ENCODE measurements around the gene SRP68.

Gene SRP68

DNA sequence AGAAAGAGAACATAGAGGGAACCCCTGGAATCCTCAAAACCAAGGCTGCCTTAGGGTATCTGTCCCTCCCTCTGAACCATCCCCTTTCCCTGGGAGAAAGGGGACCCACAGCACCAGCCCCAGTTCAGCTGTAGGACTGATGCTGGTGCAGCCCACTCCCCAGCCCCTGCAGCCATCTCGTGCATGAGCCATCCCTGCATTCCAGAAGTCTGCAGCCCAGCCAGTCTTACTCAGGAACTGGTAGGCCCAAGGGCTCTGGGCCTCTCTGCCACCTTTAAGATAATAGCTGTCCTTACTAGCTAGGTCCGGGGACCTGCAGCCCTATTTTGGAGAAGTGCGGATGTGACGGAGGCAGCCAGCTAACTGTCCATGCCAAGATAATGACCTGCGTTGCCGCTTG, 39.2 kb downstream of the SRP68 start:
- ATAC-seq = no peak
- TF ChIP-seq CSRNP3 (CRISPR knock-in tag; IDR thresholded peaks at IDR 0.05) (no peak), ISL1 (CRISPR knock-in tag; IDR thresholded peaks at IDR 0.05) (no peak), BACH2 (CRISPR knock-in tag; IDR thresholded peaks at IDR 0.05; ENCODE audit: borderline replicate concordance) (no peak), TOX (CRISPR knock-in tag; IDR thresholded peaks at IDR 0.05; ENCODE audit: borderline replicate concordance) (no peak), CSDC2 (CRISPR knock-in tag; IDR thresholded peaks at IDR 0.05) (no peak), GLIS3 (CRISPR knock-in tag; IDR thresholded peaks at IDR 0.05) (no peak), TSHZ2 (CRISPR knock-in tag; IDR thresholded peaks at IDR 0.05) (no peak), PPARA (CRISPR knock-in tag; IDR thresholded peaks at IDR 0.05; ENCODE audit: borderline replicate concordance) (no peak), RARB (CRISPR knock-in tag; IDR thresholded peaks at IDR 0.05) (no peak), ZC3H10 (CRISPR knock-in tag; IDR thresholded peaks at IDR 0.05) (no peak), SNAI2 (CRISPR knock-in tag; IDR thresholded peaks at IDR 0.05) (no peak)
- TF ChIP-seq, protein P1, sequence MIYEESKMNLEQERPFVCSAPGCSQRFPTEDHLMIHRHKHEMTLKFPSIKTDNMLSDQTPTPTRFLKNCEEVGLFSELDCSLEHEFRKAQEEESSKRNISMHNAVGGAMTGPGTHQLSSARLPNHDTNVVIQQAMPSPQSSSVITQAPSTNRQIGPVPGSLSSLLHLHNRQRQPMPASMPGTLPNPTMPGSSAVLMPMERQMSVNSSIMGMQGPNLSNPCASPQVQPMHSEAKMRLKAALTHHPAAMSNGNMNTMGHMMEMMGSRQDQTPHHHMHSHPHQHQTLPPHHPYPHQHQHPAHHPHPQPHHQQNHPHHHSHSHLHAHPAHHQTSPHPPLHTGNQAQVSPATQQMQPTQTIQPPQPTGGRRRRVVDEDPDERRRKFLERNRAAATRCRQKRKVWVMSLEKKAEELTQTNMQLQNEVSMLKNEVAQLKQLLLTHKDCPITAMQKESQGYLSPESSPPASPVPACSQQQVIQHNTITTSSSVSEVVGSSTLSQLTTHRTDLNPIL (CRISPR knock-in tag; IDR thresholded peaks at IDR 0.05; ENCODE audit: low read depth) = no peak

- TF ChIP-seq POU6F1 (CRISPR knock-in tag; IDR thresholded peaks at IDR 0.05; ENCODE audit: borderline replicate concordance, low read depth) = no peak
- TF ChIP-seq TCF4 (CRISPR knock-in tag; IDR thresholded peaks at IDR 0.05; ENCODE audit: borderline replicate concordance) = no peak
- TF ChIP-seq, protein P1 (CRISPR knock-in tag; IDR thresholded peaks at IDR 0.05; ENCODE audit: low read depth) = no peak
- TF ChIP-seq GLIS3 (CRISPR knock-in tag; IDR thresholded peaks at IDR 0.05) = no peak
- TF ChIP-seq OSR1 (CRISPR knock-in tag; IDR thresholded peaks at IDR 0.05) = no peak
- no peak for TF ChIP-seq TSHZ2 (CRISPR knock-in tag; IDR thresholded peaks at IDR 0.05)
- no peak for TF ChIP-seq ZFP3 (CRISPR knock-in tag; IDR thresholded peaks at IDR 0.05)
- ATAC-seq = no peak
These were observed 39.6 kb downstream of the SRP68 start for GRCh38 chr17:76032780-76033108.

GRCh38 chr17:76032073-76032779, 40.1 kb downstream of the SRP68 start:
- ATAC-seq = peak; percentile 40; the same call in 2 of the 3 replicates

More at GRCh38 chr17:76032073-76032779, 40.1 kb downstream of the SRP68 start:
- TF ChIP-seq ARNTL (CRISPR knock-in tag; IDR thresholded peaks at IDR 0.05; ENCODE audit: borderline replicate concordance, low read depth) = no peak
- no peak for TF ChIP-seq PATZ1 (CRISPR knock-in tag; IDR thresholded peaks at IDR 0.05; ENCODE audit: borderline replicate concordance)
- no peak for TF ChIP-seq CSDC2 (CRISPR knock-in tag; IDR thresholded peaks at IDR 0.05)
- no peak for TF ChIP-seq ZFP3 (CRISPR knock-in tag; IDR thresholded peaks at IDR 0.05)
- no peak for TF ChIP-seq CSRNP3 (CRISPR knock-in tag; IDR thresholded peaks at IDR 0.05)
- TF ChIP-seq BACH2 (CRISPR knock-in tag; IDR thresholded peaks at IDR 0.05; ENCODE audit: borderline replicate concordance) = no peak
